ENCODE data around the gene EHBP1. TPM values are rescaled to one million over a fixed set of nuclear protein-coding genes. Genes with fewer than 3 reads are reported as not detected.

Gene EHBP1
- total RNA-seq, 1 experiment from 2014 or later = 32.1 TPM

DNA sequence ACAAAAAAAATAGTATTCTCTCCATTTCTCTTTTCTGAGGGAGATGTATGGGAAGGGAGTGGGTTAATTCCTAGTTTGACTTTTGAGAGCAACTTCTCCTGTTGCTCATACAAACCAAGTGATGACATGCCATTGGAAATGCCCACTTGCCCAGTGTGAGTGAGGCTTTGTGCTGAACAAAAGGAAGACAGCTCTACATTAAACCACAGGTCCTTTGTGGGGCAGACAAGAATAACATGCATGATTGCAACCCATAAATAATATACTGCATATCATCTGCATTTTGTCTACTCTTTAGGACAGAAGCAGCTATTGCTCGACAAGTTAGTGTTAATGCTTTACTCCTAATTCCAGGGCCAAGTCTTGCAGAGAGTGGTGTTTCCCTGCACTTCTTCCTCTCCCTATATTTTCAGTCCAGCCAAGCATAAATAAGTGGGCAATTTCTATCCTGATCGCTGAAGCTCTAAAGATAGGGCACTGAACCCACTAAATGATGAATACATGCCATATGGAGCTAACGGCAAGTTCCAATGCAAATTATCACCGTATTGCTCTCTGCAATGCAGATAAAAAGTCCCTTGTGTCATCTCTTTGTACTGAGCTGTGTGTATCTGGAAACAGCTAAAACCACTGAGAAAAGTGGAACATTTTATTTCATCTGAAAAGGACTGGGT lies 19.4 kb upstream of the EHBP1 start:
- no peak for DNase-seq (ENCODE audit: low spot score)
- peaks cover 46% of the 10 kb centered on the region for H3K27me3 ChIP-seq (replicated peaks; ENCODE audit: insufficient read depth, low read depth, low read length, poor library complexity)
- H3K4me3 ChIP-seq (ENCODE audit: low read depth, low read length, poor library complexity, severe bottlenecking) = no peak overlapping the region
- H3K4me1 ChIP-seq (ENCODE audit: insufficient read depth, low read length, poor library complexity, severe bottlenecking) = no peaks in the 10 kb centered on the region
- no peak overlapping the region for H3K27ac ChIP-seq (ENCODE audit: low read depth, low read length, poor library complexity, severe bottlenecking)
- no peaks in the 10 kb centered on the region for H3K36me3 ChIP-seq (ENCODE audit: insufficient read depth, low read length, poor library complexity, severe bottlenecking)
- intact Hi-C loops (cut with micrococcal nuclease; ENCODE audit: unreplicated experiment) = no loop called here
- ChIA-PET CTCF (no interaction called here), POLR2A (ENCODE audit: low non-redundant PET) (no interaction called here)
- BruUV-seq (replicated peaks) = no TSS peak
- TF ChIP-seq CTCF (conservative IDR thresholded peaks at IDR 0.05; ENCODE audit: low read depth, low read length) (no peak), EZH2 (IDR thresholded peaks at IDR 0.05; ENCODE audit: borderline replicate concordance, low read depth, low read length, poor library complexity, severe bottlenecking) (no peak)
- no peaks in the 10 kb centered on the region for H3K9me3 ChIP-seq (ENCODE audit: low read depth, low read length, poor library complexity, severe bottlenecking)

GRCh38 chr2:62687636-62688035 lies 17.9 kb upstream of the EHBP1 start:
- TF ChIP-seq EZH2 (IDR thresholded peaks at IDR 0.05; ENCODE audit: borderline replicate concordance, low read depth, low read length, poor library complexity, severe bottlenecking) = no peak
- no peak for TF ChIP-seq CTCF (conservative IDR thresholded peaks at IDR 0.05; ENCODE audit: low read depth, low read length)
- H3K27me3 ChIP-seq (replicated peaks; ENCODE audit: insufficient read depth, low read depth, low read length, poor library complexity) = peaks cover 43% of the 10 kb centered on the region
- ChIA-PET CTCF (no interaction called here), POLR2A (ENCODE audit: low non-redundant PET) (no interaction called here)
- no peaks in the 10 kb centered on the region for H3K4me1 ChIP-seq (ENCODE audit: insufficient read depth, low read length, poor library complexity, severe bottlenecking)
- no peak for DNase-seq (ENCODE audit: low spot score)
- intact Hi-C loops (cut with micrococcal nuclease; ENCODE audit: unreplicated experiment) = no loop called here
- no TSS peak for BruUV-seq (replicated peaks)
- no peak overlapping the region for H3K4me3 ChIP-seq (ENCODE audit: low read depth, low read length, poor library complexity, severe bottlenecking)
- H3K9me3 ChIP-seq (ENCODE audit: low read depth, low read length, poor library complexity, severe bottlenecking) = no peaks in the 10 kb centered on the region
- H3K36me3 ChIP-seq (ENCODE audit: insufficient read depth, low read length, poor library complexity, severe bottlenecking) = no peaks in the 10 kb centered on the region
- H3K27ac ChIP-seq (ENCODE audit: low read depth, low read length, poor library complexity, severe bottlenecking) = no peak overlapping the region

DNA sequence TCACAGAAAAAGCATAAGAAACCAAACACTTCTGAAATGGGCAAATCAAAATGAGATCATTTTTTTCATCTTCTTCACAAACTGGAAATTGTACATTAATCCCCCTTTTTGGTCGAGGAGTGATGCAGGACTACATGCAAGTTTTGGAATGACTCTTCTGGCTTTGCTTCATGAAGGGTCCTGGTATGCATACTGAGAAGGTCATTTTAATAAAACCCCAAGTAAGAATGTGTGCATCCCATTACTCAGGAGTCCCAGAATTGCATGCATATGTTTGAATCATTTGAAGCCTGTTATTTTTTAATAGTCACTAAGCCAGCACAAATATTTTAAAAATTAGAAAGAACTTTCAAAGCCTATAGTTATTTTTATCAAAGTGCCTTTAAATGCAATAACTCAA lies 16.7 kb upstream of the EHBP1 start:
- H3K4me1 ChIP-seq (ENCODE audit: insufficient read depth, low read length, poor library complexity, severe bottlenecking) = no peaks in the 10 kb centered on the region
- H3K27me3 ChIP-seq (replicated peaks; ENCODE audit: insufficient read depth, low read depth, low read length, poor library complexity) = peaks cover 43% of the 10 kb centered on the region
- ChIA-PET CTCF (no interaction called here), POLR2A (ENCODE audit: low non-redundant PET) (no interaction called here)
- H3K4me3 ChIP-seq (ENCODE audit: low read depth, low read length, poor library complexity, severe bottlenecking) = no peak overlapping the region
- TF ChIP-seq CTCF (conservative IDR thresholded peaks at IDR 0.05; ENCODE audit: low read depth, low read length) (no peak), EZH2 (IDR thresholded peaks at IDR 0.05; ENCODE audit: borderline replicate concordance, low read depth, low read length, poor library complexity, severe bottlenecking) (no peak)
- H3K36me3 ChIP-seq (ENCODE audit: insufficient read depth, low read length, poor library complexity, severe bottlenecking) = no peaks in the 10 kb centered on the region
- BruUV-seq (replicated peaks) = no TSS peak
- no peak overlapping the region for H3K27ac ChIP-seq (ENCODE audit: low read depth, low read length, poor library complexity, severe bottlenecking)
- H3K9me3 ChIP-seq (ENCODE audit: low read depth, low read length, poor library complexity, severe bottlenecking) = no peaks in the 10 kb centered on the region
- DNase-seq (ENCODE audit: low spot score) = no peak
- intact Hi-C loops (cut with micrococcal nuclease; ENCODE audit: unreplicated experiment) = no loop called here
